ENCODE data around the gene PLB1.
"Not testable (repeated sequence)": the region's sequence is repeated elsewhere in the genome, so short reads cannot be mapped to it uniquely, and the experiment has no call there.

The PLB1 gene

GRCh38 chr2:28469947-28470535 lies 25.8 kb upstream of the PLB1 start:
- DNase-seq, result no peak

GRCh38 chr2:28470759-28471158 lies 25.1 kb upstream of the PLB1 start:
- no peak for DNase-seq

GRCh38 chr2:28471214-28471613 lies 24.6 kb upstream of the PLB1 start:
- DNase-seq, result no peak

- no peak for DNase-seq
These were observed 24.1 kb upstream of the PLB1 start for GRCh38 chr2:28471701-28472236.

GRCh38 chr2:28472641-28473040 lies 23.2 kb upstream of the PLB1 start:
- DNase-seq, result not testable (repeated sequence)

GRCh38 chr2:28475088-28475595 lies 20.7 kb upstream of the PLB1 start:
- no peak for DNase-seq

- DNase-seq, result peak; percentile 41
These were observed 18.8 kb upstream of the PLB1 start for GRCh38 chr2:28477087-28477486.

- peak; percentile 51 for DNase-seq
These were observed 18.2 kb upstream of the PLB1 start for GRCh38 chr2:28477645-28478044.

- peak; percentile 17 for DNase-seq
These were observed 15.3 kb upstream of the PLB1 start for GRCh38 chr2:28480403-28481049.

GRCh38 chr2:28481905-28482304 lies 14.0 kb upstream of the PLB1 start:
- DNase-seq, result no peak

- DNase-seq, result no peak
These were observed 11.0 kb upstream of the PLB1 start for GRCh38 chr2:28484835-28485234.

GRCh38 chr2:28486526-28486925 lies 9.3 kb upstream of the PLB1 start:
- DNase-seq, result peak; percentile 48

GRCh38 chr2:28487258-28487657 lies 8.6 kb upstream of the PLB1 start:
- no peak for DNase-seq

- DNase-seq, result peak; percentile 17
These were observed 7.6 kb upstream of the PLB1 start for GRCh38 chr2:28488083-28488830.

- peak; percentile 47 for DNase-seq
These were observed 6.8 kb upstream of the PLB1 start for GRCh38 chr2:28488858-28489575.

GRCh38 chr2:28490558-28490957 lies 5.3 kb upstream of the PLB1 start:
- DNase-seq, result no peak

GRCh38 chr2:28492282-28492681 lies 3.6 kb upstream of the PLB1 start:
- no peak for DNase-seq

- no peak for DNase-seq
These were observed 2.2 kb upstream of the PLB1 start for GRCh38 chr2:28493636-28494035.

GRCh38 chr2:28496781-28497180 lies 921 bp downstream of the PLB1 start:
- DNase-seq, result no peak

GRCh38 chr2:28497206-28497605 lies 1.3 kb downstream of the PLB1 start:
- no peak for DNase-seq

GRCh38 chr2:28499282-28499681 lies 3.4 kb downstream of the PLB1 start:
- no peak for DNase-seq

GRCh38 chr2:28505361-28505760 lies 9.5 kb downstream of the PLB1 start:
- DNase-seq, result no peak

Measured in activated CD8-positive, alpha-beta memory T cell treated with anti-CD3 and anti-CD28 coated beads for 24 hours (primary cell).